ENCODE measurements around the gene STARD9.
"Not testable (repeated sequence)": the region's sequence is repeated elsewhere in the genome, so short reads cannot be mapped to it uniquely, and the experiment has no call there.

STARD9 gene

DNA sequence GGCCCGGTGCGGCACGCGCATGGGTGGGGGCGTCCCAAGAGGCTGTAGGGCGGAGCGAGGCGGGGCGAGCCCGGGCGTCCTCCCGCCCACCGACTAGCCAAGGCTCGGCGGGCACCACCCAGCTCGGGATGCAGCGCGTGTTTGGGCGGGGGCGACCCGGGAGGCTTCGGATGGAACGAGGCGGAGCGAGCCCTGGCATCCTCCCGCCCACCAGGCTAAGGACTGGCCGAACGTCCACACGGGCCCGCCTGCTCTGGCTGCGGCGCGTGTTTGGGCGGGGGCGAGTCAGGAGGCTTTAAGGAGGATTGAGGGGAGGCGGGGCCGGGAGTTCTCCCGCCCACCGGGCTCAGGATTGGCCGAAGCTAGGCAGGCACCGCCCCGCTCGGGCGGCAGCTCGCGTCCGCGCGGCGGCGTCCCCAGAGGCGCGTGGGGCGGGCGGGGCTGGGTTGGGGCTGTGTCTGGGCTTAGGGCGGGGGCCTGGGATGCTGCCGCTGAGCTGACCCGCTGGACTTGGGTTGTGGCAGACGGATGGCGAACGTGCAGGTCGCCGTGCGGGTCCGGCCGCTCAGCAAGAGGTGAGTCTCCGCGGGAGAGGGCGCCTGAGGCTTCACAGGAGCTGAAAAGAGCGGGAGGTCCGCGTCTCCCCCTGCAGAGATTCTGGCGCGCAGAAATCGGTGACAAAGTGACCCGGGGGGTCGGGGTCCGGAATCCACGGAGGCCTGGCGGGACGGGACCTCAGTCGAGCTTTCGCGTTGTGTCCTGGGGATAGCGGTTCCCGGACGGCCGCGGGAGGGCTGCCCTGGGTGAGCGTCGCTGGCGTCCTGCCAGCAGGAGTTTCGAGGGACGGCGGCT, at the start of gene STARD9:
Gene STARD9 (plus strand): TSS at position 419 of the 852 bp plus-strand sequence. CDS start 110 bp downstream, at position 529.
- peak; percentile 99 for DNase-seq (ENCODE audit: low read depth)

- peak; percentile 45 for DNase-seq (ENCODE audit: low read depth)
These were observed 46.4 kb upstream of the STARD9 start for GRCh38 chr15:42528970-42529369.

DNA sequence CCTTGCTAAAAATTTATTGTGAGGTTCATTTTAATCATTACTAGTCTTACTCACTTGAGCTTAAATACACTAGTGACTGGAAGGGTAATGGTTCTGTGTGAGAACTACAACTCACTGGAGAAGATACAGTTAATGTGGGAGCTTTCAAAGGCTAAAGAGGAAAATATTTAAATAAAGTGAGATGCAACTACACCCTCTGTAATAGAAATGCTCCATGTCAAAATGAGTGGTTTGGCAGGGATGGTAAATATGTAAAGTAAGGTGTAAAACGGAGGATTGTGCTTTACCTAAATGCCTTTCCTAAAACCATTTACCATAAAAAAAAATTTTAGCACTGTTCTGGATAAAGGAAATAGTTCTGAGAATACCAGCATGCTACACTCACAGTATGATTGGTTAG, 42.2 kb upstream of the STARD9 start:
- no peak for DNase-seq (ENCODE audit: low read depth)

- DNase-seq (ENCODE audit: low read depth) = no peak
These were observed 30.4 kb upstream of the STARD9 start for GRCh38 chr15:42544853-42545629.

DNA sequence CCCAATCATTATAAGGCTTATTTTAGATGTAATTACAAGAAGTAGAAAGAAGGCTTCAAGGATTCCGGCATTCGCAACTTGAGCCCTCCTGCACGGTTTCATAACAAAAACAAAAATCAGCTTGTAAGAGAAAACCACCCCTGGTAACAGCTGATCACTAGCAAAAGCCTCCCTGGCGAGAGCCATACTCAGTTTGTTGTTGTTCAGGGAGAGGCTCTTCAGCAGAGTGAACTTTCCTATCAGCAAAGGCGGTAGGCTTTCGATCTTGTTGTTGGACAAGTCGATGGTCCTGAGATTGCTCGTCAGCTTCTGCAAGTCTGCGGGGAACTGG, 27.5 kb upstream of the STARD9 start:
- DNase-seq (ENCODE audit: low read depth) = peak; percentile 35

DNA sequence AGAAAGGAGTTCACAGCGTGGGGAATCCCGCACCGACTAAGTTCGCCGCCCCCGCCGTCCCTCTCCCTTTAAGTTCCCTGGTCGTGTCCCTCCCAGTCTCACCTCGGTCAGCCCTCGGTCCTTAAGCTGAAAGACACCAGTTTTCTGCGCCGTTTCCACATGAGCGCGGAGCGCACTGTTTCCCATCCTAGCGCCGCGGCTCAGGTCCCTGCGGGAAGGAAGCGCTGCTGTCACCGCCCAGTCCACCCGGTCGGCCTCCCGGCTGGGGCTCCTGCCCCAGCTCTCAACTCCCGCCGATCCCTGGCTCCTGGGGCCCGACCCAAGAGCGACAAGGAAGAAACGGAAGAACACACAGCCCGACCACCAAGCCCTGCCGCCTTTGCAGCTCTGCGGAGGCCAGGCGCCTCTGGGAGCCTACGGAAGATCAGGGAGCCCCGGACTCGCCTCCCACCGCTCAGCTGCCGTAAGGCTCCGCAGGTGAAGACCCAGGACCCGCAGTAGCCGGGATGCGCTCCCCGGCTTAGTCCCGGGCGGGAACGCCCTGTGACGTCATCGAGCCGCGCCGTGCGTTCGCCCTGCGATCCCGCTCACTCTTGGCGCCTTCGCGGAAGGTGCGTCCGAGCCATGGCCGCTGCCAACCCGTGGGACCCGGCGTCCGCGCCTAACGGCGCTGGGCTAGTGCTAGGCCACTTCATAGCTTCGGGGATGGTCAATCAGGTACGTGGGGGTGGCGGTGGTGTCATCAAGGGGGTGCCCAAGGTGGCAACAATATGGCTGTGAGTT, 27.0 kb upstream of the STARD9 start, which contains the start of the genes HAUS2 and LRRC57:
Gene HAUS2 (plus strand): TSS at position 590 of the 783 bp plus-strand sequence. CDS start 35 bp downstream, at position 625.
Gene LRRC57 (minus strand): TSS at position 545 of the 783 bp plus-strand sequence. CDS start 359 bp downstream, at position 186.
- DNase-seq (ENCODE audit: low read depth) = peak; percentile 69

GRCh38 chr15:42549032-42549491, 26.3 kb upstream of the STARD9 start:
- DNase-seq (ENCODE audit: low read depth) = no peak

GRCh38 chr15:42549741-42550392, 25.5 kb upstream of the STARD9 start:
- no peak for DNase-seq (ENCODE audit: low read depth)

- no peak for DNase-seq (ENCODE audit: low read depth)
These were observed 21.9 kb upstream of the STARD9 start for GRCh38 chr15:42553554-42553953.

DNA sequence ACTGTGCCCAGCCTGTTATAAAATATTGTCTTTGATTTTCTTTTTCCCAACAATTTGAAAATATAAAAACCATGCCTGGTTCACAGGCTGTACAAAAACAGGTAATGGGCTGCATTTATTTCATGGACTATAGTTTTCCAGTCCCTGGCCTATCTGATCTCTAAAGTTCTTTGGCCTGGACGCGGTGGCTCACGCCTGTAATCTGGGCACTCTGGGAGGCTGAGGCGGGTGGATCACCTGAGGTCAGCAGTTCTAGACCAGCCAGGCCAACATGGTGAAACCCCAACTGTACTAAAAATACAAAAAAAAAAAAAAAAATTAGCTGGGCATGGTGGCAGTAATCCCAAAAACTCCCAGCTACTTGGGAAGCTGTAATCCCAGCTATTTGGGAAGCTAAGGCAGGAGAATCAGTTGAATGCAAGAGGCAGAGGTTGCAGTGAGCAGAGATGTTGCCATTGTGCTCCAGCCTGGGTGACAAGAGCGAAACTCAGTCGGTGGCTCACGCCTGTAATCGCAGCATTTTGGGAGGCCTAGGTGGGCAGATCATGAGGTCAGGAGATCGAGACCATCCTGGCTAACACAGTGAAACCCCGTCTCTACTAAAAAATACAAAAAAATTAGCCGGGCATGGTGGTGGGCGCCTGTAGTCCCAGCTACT, 18.7 kb upstream of the STARD9 start:
- not testable (repeated sequence) for DNase-seq (ENCODE audit: low read depth)

GRCh38 chr15:42558739-42559138, 16.7 kb upstream of the STARD9 start:
- no peak for DNase-seq (ENCODE audit: low read depth)

GRCh38 chr15:42576040-42576594, 711 bp downstream of the STARD9 start:
- DNase-seq (ENCODE audit: low read depth) = no peak

- DNase-seq (ENCODE audit: low read depth) = no peak
These were observed 1.4 kb downstream of the STARD9 start for GRCh38 chr15:42576776-42577175.

DNA sequence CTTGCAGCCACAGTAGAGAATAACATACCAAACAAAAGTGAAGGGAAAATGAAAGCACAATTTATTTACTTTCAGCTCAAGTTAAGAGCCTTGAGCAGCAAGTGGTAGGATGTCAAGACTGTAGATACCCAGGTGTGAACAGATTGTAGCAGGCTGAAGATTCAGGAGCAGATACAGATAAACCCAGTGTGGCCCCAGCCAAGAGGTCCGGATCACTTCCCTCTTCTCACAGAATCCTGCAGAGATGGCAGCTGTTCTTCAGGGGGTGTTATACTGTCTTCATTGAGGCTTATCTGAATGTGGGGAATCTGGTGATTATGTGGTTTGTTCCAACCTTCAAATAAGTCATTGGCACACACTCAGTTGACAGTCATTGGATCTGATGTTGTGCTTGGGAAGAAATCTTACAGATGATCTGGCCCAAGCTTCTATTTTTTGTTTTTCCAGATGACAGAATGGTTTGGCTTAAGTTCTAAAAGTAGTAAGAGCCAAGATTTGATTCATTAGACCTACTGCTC, 2.2 kb downstream of the STARD9 start:
- peak; percentile 82 for DNase-seq (ENCODE audit: low read depth)

GRCh38 chr15:42578984-42579537, 3.7 kb downstream of the STARD9 start:
- no peak for DNase-seq (ENCODE audit: low read depth)

DNA sequence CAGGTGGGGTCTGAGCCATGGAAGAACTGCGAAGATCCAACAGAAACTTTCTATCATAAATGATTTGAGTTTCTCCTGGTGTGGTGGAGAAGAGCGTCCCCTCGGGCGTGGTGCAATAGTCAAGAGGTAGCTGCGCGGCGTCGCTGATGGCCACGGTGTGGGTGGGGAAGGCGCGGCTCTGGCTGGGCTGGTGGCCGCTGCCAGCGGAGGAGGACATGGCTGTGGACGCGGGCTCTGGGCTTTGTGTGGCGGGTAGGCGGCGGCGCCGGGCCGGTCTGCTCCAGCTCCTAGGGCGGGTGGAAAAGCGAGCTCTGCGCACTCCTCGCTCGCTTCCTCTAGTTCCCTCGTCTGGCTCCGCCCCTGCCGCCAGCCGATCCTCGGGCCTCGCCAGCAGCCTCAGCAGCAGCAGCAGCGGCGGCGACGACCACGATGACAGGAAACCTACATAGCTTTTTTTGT, 5.9 kb downstream of the STARD9 start:
- DNase-seq (ENCODE audit: low read depth) = peak; percentile 54

- no peak for DNase-seq (ENCODE audit: low read depth)
These were observed 7.4 kb downstream of the STARD9 start for GRCh38 chr15:42582569-42583375.

DNA sequence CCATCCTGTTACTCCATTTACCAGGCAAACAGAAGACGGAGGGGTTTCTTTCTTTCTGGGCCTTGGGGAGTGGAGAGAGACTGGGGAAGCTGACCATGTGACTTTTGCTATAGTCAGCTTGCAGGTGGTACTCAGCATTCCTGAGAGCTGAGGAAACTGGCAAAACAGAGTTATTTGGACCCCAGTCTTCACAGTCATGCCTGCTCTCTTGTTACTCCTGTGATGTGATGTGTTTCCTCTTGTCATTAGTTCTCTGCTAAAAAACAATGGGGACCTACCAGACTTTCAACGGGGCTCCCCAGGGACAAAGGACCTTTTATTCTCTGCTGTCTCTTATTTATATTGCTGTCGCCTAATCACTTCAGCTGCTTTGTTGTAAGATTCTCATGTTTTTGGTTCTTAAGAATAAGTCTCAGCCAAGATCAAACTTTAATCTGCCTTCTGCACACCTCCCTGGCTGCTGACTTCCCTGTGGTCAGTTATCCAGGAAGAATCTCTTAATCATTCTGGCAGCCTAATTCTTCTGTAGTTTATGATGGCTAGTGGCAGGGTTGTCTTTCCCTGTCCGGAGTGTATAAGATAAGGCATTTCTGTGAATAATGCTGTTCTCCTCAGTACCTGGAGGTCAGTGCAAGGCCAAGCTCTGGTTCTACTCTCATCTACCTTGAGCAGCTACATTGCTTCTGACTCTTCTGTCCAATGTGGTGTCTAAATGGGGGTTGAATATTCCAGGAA, 8.8 kb downstream of the STARD9 start:
- no peak for DNase-seq (ENCODE audit: low read depth)
